ENCODE data around the gene SORCS2. TPM values are rescaled to one million over a fixed set of nuclear protein-coding genes. Genes with fewer than 3 reads are reported as not detected.

The SORCS2 gene
- polyA plus RNA-seq, 1 donor from 2014 or later, result 1.0 TPM

GRCh38 chr4:7629501-7630254 lies 437.3 kb downstream of the SORCS2 start:
- H4K20me1 ChIP-seq (ENCODE audit: insufficient read depth), result no peaks in the 10 kb centered on the region
- H3K27me3 ChIP-seq (ENCODE audit: insufficient read depth, low read depth, low read length), result no peaks in the 10 kb centered on the region
- H3K9ac ChIP-seq (ENCODE audit: low read length), result no peak overlapping the region
- H3K27ac ChIP-seq (ENCODE audit: low read length), result no peak overlapping the region
- H3K9me3 ChIP-seq (ENCODE audit: low read length), result no peaks in the 10 kb centered on the region
- no peak for TF ChIP-seq SMC3 (conservative IDR thresholded peaks at IDR 0.05; ENCODE audit: poor library complexity)
- TF ChIP-seq CTCF (IDR thresholded peaks at IDR 0.05; ENCODE audit: poor library complexity, severe bottlenecking), result no peak
- no peak for TF ChIP-seq TAF1 (IDR thresholded peaks at IDR 0.05; ENCODE audit: low read depth)
- no peak for TF ChIP-seq EZH2 (IDR thresholded peaks at IDR 0.05; ENCODE audit: borderline replicate concordance, insufficient read depth, low read length, poor library complexity, severe bottlenecking)
- no peak for TF ChIP-seq RAD21 (conservative IDR thresholded peaks at IDR 0.05)
- TF ChIP-seq MXI1 (conservative IDR thresholded peaks at IDR 0.05; ENCODE audit: poor library complexity, severe bottlenecking), result no peak
- no peak for TF ChIP-seq REST (IDR thresholded peaks at IDR 0.05; ENCODE audit: borderline replicate concordance)
- TF ChIP-seq EP300 (conservative IDR thresholded peaks at IDR 0.05; ENCODE audit: poor library complexity, severe bottlenecking), result no peak
- no peak for TF ChIP-seq POLR2AphosphoS5 (IDR thresholded peaks at IDR 0.05)
- H3K9me2 ChIP-seq (ENCODE audit: insufficient read depth, low read length), result no peaks in the 10 kb centered on the region
- H3K4me2 ChIP-seq (ENCODE audit: low read length), result no peak overlapping the region
- H3K36me3 ChIP-seq (ENCODE audit: insufficient read depth, low read length), result no peaks in the 10 kb centered on the region
- H3K79me2 ChIP-seq (replicated peaks; ENCODE audit: insufficient read depth, low read length), result no peaks in the 10 kb centered on the region
- H3K4me3 ChIP-seq (ENCODE audit: low read length), result no peak overlapping the region
- H3F3A ChIP-seq (ENCODE audit: insufficient read depth, low read length, poor library complexity, severe bottlenecking), result no peaks in the 10 kb centered on the region
- H2AFZ ChIP-seq (ENCODE audit: low read depth, low read length), result no peak overlapping the region

- no peaks in the 10 kb centered on the region for H3K79me2 ChIP-seq (replicated peaks; ENCODE audit: insufficient read depth, low read length)
- H2AFZ ChIP-seq (ENCODE audit: low read depth, low read length), result no peak overlapping the region
- H3K9me3 ChIP-seq (ENCODE audit: low read length), result no peaks in the 10 kb centered on the region
- H3F3A ChIP-seq (ENCODE audit: insufficient read depth, low read length, poor library complexity, severe bottlenecking), result no peaks in the 10 kb centered on the region
- no peaks in the 10 kb centered on the region for H3K9me2 ChIP-seq (ENCODE audit: insufficient read depth, low read length)
- no peak for TF ChIP-seq EP300 (conservative IDR thresholded peaks at IDR 0.05; ENCODE audit: poor library complexity, severe bottlenecking)
- TF ChIP-seq RAD21 (conservative IDR thresholded peaks at IDR 0.05), result no peak
- no peak for TF ChIP-seq EZH2 (IDR thresholded peaks at IDR 0.05; ENCODE audit: borderline replicate concordance, insufficient read depth, low read length, poor library complexity, severe bottlenecking)
- no peak for TF ChIP-seq POLR2AphosphoS5 (IDR thresholded peaks at IDR 0.05)
- TF ChIP-seq REST (IDR thresholded peaks at IDR 0.05; ENCODE audit: borderline replicate concordance), result no peak
- TF ChIP-seq SMC3 (conservative IDR thresholded peaks at IDR 0.05; ENCODE audit: poor library complexity), result no peak
- no peak for TF ChIP-seq TAF1 (IDR thresholded peaks at IDR 0.05; ENCODE audit: low read depth)
- no peak for TF ChIP-seq MXI1 (conservative IDR thresholded peaks at IDR 0.05; ENCODE audit: poor library complexity, severe bottlenecking)
- TF ChIP-seq CTCF (IDR thresholded peaks at IDR 0.05; ENCODE audit: poor library complexity, severe bottlenecking), result no peak
- no peak overlapping the region for H3K4me3 ChIP-seq (ENCODE audit: low read length)
- H3K27ac ChIP-seq (ENCODE audit: low read length), result no peak overlapping the region
- no peak overlapping the region for H3K9ac ChIP-seq (ENCODE audit: low read length)
- H3K27me3 ChIP-seq (ENCODE audit: insufficient read depth, low read depth, low read length), result no peaks in the 10 kb centered on the region
- no peak overlapping the region for H3K4me2 ChIP-seq (ENCODE audit: low read length)
- no peaks in the 10 kb centered on the region for H4K20me1 ChIP-seq (ENCODE audit: insufficient read depth)
- no peaks in the 10 kb centered on the region for H3K36me3 ChIP-seq (ENCODE audit: insufficient read depth, low read length)
Observed at GRCh38 chr4:7630568-7631287, 438.4 kb downstream of the SORCS2 start.

All from neural cell (in vitro differentiated cells).